ENCODE results near the gene ANAPC2.

ANAPC2 gene

GRCh38 chr9:137148661-137149060, 39.7 kb downstream of the ANAPC2 start:
- Histone ChIP-seq H3K4me3 (no peak overlapping the region), H3K36me3 (no peaks in the 10 kb centered on the region), H3K4me1 (no peaks in the 10 kb centered on the region), H3K27me3 (peaks cover 0 to 56% of the 10 kb centered on the region in 2 donors), H3K27ac (no peak overlapping the region), H3K9me3 (no peaks in the 10 kb centered on the region)
- no peak for TF ChIP-seq CTCF (IDR thresholded peaks at IDR 0.05)
- intact Hi-C loops (cut with DNase I; ENCODE audit: low total_unique reads), result no loop called here
- DNase-seq, result no peak

- Histone ChIP-seq H3K4me3 (no peak overlapping the region), H3K36me3 (no peaks in the 10 kb centered on the region), H3K27ac (no peak overlapping the region), H3K27me3 (peaks cover 0 to 60% of the 10 kb centered on the region in 2 donors), H3K9me3 (no peaks in the 10 kb centered on the region), H3K4me1 (no peaks in the 10 kb centered on the region)
- no peak for TF ChIP-seq CTCF (IDR thresholded peaks at IDR 0.05)
- no peak for DNase-seq
- intact Hi-C loops (cut with DNase I; ENCODE audit: low total_unique reads), result no loop called here
Observed at GRCh38 chr9:137148242-137148641, 40.1 kb downstream of the ANAPC2 start.

- H3K27ac ChIP-seq, result no peak overlapping the region
- H3K36me3 ChIP-seq, result no peaks in the 10 kb centered on the region
- DNase-seq, result no peak
- no peaks in the 10 kb centered on the region for H3K4me1 ChIP-seq
- no peaks in the 10 kb centered on the region for H3K9me3 ChIP-seq
- intact Hi-C loops (cut with DNase I; ENCODE audit: low total_unique reads), result no loop called here
- no peak for TF ChIP-seq CTCF (IDR thresholded peaks at IDR 0.05)
- H3K4me3 ChIP-seq, result no peak overlapping the region
- peaks cover 0 to 64% of the 10 kb centered on the region in 2 donors for H3K27me3 ChIP-seq
Observed at GRCh38 chr9:137147793-137148160, 40.6 kb downstream of the ANAPC2 start.

GRCh38 chr9:137147091-137147792, 41.1 kb downstream of the ANAPC2 start:
- DNase-seq, result no peak

GRCh38 chr9:137146527-137146918, 41.8 kb downstream of the ANAPC2 start:
- TF ChIP-seq CTCF (IDR thresholded peaks at IDR 0.05), result no peak
- H3K9me3 ChIP-seq, result no peaks in the 10 kb centered on the region
- no peaks in the 10 kb centered on the region for H3K4me1 ChIP-seq
- H3K27me3 ChIP-seq, result peaks cover 0 to 77% of the 10 kb centered on the region in 2 donors
- no peak overlapping the region for H3K4me3 ChIP-seq
- H3K27ac ChIP-seq, result no peak overlapping the region
- intact Hi-C loops (cut with DNase I; ENCODE audit: low total_unique reads), result no loop called here
- no peak for DNase-seq
- H3K36me3 ChIP-seq, result no peaks in the 10 kb centered on the region

More at GRCh38 chr9:137147091-137147792, 41.1 kb downstream of the ANAPC2 start:
- H3K9me3 ChIP-seq, result no peaks in the 10 kb centered on the region
- H3K4me1 ChIP-seq, result no peaks in the 10 kb centered on the region
- TF ChIP-seq CTCF (IDR thresholded peaks at IDR 0.05), result no peak
- H3K27me3 ChIP-seq, result peaks cover 0 to 70% of the 10 kb centered on the region in 2 donors
- no peak overlapping the region for H3K4me3 ChIP-seq
- H3K36me3 ChIP-seq, result no peaks in the 10 kb centered on the region
- no peak overlapping the region for H3K27ac ChIP-seq
- intact Hi-C loops (cut with DNase I; ENCODE audit: low total_unique reads), result no loop called here
